NCI-H1048 (cell line): ENCODE data around the gene GNPTG.
"Not testable (repeated sequence)": the region's sequence is repeated elsewhere in the genome, so short reads cannot be mapped to it uniquely, and the experiment has no call there.

Source experiments
- DNase-seq: peaks from one replicate; lab custom pipeline; 2025; lab: John Stamatoyannopoulos, UW

Gene GNPTG

DNA sequence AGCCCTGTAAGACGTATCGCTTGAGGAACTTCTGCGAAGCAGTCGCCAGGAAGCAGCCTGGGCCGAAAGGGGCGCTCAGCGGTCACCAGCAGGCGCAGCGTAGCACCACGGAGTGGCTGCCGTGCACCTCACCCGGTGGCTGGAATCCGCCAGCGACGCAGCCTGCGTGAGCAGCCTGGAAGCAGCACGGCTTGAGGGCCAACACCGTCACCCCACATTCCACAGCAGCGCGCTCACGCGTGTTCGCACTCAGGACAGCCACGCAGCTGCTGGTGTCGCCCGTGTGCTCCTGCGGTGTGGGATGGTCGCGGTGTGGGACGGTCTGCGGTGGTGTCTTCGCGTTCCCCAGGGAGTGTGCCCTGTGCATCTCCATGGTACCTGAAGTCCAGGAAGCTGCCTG, 32.7 kb upstream of the GNPTG start:
- DNase-seq, result no peak

DNA sequence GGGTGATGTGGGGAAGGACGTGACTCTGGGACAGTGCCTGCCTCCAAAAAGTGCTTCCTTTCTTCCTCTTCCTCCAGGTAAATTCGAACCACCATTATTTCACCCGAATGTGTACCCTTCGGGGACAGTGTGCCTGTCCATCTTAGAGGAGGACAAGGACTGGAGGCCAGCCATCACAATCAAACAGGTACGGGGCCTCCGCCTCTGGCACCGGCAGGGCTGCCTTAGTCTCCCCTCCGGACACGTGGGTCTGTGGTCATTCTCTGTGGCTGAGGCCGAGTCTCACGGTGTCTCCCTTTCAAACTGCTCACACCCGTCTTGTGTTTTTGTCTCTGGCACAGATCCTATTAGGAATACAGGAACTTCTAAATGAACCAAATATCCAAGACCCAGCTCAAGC, 31.6 kb upstream of the GNPTG start:
- no peak for DNase-seq

DNA sequence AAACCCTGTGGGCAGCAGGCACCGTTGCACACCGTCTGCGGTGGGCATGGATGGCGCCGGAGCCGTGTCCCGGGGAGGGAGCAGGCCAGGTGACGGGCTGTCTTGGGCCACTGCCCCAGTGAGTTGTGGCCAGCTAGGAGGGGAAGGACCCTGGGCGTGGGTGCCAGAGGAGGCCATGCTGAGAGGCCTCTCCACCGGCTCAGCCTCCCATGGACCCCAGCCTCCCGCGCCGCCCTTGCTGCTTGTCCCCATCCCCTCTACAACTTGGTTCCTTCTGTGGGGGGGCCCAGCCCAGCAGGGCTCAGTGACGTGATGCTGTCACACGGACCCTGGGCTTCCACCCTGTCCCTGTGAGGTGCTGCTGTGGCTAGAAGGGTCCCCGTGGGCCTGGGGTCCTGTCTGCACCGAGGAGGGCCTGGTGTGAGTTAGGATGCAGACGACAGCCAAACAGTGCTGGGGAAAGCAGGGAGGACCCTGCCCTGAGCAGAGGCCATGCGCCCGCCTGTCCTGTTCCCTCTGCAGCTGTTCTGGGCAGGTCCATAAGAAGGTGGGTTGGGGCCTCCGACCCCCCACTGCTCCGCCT, 31.0 kb upstream of the GNPTG start:
- DNase-seq, result no peak

DNA sequence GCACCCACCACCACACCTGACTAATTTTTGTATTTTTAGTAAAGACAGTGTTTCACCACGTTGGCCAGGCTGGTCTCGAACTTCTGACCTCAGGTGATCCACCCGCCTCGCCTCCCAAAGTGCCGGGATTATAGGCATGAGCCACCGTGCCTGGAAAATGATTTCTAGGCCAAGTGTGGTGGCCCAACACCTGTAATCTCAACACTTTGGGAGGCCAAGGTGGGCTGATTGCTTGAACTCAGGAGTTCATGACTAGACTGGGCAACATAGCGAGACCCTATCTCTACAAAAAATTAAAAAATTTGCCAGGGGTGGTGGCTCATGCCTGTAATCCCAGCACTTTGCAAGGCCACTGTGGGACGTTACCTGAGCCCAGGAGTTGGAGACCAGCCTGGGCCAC, 29.3 kb upstream of the GNPTG start:
- no peak for DNase-seq

DNA sequence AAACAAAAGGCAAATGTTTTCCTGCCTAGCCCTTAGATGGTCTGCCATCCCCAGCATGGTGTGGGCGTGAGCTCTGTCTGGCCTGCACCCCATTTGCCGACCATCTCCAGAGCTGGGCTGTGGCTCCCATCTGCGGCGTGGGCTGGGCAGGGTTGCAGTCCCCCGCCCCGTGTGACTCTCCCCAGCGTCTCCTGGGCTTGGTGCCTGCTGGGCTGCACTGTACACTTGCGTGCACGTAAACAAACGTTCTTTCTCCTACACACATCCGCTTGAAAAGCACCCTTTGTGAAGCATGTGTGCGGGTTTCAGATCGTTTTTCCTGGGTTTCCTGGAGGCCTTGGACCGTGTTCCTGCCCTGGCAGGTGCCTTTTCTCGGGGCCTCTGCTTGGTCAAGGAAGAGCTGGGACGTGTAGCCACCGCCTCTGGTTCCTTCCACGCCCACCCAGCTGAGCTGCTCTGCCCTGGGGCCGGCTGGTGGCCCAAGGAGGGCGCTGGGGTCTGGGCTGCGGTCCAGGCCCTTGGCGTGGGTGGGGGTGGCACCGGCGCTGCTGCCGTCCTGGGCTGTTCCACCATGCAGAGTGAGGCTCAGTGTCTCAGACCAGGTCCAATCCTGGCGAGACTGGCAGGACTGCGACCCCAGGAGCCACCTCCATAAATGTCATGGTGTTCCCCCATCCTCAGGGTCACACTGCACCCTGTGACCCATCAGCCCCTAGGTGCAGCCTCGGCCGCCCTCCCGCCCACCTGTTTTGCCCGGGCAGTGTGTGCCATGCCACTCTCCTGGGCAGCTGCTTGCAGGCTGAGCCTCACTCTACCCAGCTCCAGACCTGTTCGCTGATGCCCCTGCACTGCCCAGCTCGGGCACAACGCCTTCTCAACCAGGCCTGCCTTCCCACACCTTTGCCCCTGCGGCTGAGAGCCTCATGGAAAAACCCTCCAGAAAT, 28.2 kb upstream of the GNPTG start:
- DNase-seq, result no peak

DNA sequence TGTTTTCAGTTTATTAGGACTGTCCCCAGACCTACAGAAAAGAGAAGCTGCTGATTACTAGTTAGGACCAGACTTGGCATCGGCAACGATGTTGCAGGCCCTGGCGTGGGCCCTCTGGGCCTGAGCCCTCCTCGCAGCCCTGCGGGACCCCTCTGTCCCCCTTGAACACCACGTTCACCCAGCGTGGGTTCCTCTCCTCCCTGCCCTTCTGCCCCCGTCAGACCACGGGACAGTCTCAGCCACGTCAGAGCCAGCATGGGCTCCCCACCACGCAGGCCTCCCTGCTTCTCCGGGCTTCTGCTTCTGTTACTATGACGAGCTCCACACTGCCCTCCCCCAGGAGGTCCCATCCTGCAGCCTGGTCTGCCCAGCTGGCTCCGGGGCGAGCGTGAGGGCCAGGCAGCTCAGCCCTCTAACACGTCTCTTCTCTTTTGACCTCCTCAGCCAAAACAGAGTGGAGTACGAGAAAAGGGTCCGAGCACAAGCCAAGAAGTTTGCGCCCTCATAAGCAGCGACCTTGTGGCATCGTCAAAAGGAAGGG, 27.4 kb upstream of the GNPTG start:
- no peak for DNase-seq

DNA sequence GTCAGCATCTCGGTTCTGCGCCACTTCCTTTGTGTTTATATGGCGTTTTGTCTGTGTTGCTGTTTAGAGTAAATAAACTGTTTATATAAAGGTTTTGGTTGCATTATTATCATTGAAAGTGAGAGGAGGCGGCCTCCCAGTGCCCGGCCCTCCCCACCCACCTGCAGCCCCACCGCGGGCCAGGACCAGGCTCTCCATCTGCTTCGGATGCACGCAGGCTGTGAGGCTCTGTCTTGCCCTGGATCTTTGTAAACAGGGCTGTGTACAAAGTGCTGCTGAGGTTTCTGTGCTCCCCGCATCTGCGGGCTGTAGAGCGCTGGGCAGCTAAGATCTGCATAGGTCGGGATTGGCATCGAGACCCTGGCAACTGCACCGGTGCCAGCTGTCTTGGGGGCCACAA, 26.5 kb upstream of the GNPTG start:
- no peak for DNase-seq

DNA sequence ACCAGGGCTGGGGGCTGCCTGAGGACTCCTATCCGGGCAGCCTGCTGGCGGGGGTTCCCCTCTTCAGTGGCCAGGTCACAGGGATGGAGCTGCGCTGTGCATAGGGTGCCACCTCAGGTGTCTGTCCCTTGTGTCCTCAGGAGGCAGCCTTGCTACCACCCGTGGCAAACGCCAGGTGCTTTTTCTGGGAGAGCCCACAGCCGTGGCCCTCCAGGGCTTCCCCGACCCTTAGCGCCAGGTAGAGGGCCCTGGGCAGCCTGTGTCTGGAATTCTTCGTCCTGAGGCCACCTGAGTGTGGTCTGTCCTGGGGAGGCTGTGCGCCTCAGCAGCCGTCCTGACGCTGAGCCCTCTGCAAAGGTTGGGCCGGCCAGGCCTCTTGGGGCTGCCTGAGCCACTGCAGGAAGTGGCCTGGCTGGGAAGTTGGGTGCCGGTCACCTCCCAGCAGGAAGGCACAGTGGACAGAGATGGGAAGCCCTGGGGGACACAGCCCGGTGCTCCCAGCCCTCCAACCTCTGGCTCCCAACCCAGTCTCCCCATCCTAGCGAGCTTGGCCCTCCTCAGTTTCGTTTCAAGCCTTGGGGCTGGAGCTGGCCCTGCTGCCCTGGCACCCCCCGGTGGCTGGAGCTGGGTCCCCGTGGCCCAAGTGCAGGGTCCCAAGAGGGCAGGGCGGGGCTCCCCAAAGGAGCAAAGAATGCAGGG, 25.9 kb upstream of the GNPTG start:
- DNase-seq, result no peak

DNA sequence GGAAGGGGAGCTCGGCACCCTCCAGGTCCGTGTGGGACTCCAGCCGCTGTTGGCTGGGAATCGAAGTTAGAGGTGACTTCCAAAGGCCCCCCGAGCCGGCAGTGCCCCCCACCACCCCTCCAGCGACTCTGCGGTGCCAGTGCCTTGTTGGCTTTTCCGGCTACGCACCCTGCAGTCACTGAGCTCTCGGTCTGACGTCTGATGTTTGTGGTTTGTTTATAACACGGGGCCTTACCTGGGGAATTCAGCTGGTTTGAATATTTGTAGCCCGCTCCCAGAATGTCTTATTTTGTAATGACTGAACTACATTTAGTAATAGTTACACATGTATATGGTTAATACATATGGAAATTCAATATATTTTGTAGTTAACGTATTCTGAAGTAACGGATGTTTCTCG, 25.3 kb upstream of the GNPTG start:
- no peak for DNase-seq

DNA sequence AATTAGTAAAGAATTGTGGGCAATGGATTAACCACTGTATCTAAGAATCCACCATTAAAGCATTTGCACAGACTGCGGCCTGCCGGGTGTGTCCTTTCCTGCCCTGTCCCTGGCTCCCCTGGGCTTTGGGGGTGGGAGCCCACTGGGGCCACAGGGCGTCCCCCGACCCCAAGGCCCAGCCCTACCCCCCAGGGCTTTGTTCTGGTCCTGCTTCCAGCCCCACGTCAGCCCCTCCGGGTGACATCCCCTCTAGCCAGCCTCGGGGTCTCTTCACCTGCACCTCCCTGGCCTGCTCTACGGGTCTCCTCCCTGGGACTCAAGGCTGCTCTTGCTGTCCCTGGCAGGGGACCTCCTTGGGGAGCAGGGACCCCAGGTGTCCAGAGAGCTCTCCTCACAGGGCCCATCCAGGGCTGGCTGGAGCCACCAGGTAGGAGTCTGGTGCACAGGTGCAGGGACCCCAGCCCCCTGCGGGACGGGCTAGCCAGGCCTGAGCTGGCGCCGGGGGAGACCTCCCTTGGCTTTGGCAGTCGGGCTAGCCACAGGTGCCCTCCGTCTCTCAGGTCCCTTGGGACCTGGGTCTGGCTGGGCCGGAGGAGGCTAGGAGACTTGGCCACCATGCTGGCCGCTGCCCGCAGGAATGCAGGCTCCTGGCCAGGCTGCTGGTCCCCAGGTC, 24.6 kb upstream of the GNPTG start:
- no peak for DNase-seq

DNA sequence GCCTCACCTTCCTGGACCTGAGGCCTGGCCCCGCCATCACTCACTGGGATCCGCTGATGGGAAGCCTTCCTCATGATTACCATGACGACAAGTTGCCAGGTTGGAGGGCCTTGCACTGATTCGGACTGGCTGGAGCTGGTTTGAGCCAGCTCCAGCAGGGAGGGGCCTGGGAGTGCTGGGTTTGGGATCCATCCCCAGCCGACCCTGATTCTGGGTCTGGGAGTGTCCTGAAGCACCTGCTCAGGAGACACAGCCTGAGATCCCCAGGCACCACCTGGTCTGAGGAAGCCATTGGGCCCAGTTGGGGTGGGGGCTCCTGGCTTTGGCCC, 24.1 kb upstream of the GNPTG start:
- no peak for DNase-seq

DNA sequence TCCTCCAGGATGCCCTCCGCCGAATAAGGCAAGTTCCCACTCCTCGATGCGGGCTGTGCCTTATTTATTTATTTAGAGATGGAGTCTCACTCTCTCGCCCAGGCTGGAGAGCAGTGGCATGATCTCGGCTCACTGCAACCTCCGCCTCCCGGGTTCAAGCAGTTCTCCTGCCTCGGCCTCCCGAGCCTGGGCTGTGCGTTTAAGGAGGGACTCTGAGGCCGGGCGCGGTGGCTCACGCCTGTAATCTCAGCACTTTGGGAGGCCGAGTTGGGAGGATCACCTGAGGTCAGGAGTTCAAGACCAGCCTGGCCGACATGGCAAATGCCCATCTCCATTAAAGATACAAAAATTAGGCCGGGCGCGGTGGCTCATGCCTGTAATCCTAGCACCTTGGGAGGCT, 23.6 kb upstream of the GNPTG start:
- DNase-seq, result not testable (repeated sequence)

DNA sequence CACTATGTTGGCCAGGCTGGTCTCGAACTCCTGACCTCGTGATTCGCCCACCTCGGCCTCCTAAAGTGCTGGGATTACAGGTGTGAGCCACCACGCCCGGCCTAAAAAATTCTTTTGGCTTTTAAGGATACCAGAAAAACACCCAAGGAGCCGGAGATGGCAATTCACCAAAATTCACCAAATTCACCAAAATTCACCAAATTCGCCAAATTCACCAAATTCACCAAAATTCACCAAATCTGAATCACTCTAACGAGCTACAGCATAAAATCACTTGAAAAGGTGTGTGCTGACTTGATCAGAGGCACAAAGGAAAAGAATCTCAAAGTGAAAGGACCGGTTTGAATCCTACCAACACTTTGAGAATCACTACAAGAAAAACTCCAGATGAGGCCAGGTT, 22.8 kb upstream of the GNPTG start:
- DNase-seq, result not testable (repeated sequence)

DNA sequence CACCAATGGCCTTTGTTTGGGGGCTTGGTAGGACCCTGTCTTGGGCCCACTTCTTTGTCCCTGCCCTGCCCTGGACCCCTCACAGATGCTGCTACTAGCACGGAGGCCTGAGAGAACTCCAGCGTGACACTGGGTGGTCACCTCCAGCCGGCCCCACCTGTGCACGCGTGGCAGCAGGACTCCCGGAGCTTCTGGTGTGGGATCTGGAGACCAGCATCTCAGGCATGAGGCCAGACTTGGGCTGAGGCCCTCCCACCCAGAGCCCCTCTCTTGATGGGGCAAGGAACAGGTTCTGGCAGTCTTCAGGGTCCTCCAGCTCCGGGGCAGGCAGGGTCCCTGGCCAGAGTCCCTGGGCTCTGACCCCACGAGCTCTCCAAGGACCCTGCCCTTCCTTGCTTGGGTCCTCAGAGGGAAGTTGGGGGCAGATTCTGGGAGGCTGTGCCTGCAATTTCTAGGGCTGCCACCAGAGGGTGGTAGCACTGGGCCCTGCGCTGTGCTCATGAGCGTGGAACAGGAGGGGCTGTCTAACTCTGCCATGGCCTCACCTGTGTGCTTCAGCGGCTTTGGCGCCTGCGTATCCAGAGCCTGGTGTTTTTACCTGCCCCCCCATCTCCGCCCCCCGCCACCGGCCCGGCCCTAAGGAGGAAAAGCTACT, 21.3 kb upstream of the GNPTG start:
- no peak for DNase-seq

DNA sequence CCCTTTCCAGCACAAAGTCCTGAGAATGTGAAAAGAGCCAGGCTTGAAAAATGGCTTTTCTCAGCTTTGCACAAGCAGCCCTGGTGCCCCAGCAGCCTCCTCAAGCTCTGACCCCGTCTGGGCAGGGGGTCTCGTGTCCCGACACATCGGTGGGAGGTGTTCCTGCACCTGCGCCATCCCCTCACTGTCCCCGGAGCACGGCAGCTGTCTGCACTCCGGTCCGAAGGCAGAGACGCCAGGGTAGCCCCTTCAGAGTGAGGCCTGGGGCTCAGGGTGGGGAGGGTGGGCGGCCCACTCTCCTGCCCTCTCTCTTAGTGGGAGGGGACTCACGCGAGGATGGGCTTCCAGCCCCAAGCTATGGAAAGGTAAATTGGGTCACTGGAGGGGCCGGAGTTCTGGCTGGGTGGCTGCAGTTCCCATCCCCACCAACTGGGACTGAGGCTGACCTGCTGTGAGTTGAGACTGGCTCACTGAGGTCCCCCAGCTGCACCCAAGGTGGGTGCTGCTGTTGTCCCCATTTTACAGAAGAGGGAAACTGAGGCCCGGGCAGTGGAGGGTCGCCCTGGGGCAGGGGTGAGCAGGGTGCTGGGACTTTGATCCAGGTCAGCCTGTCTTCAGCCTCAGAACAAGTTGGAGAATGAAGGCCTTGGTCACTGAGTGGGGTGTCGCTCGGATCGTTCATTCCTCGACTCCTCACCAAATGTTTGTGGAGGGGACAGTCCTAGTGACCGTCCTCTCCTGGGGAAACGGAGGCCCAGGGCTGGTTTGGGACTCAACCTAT, 20.6 kb upstream of the GNPTG start:
- no peak for DNase-seq

DNA sequence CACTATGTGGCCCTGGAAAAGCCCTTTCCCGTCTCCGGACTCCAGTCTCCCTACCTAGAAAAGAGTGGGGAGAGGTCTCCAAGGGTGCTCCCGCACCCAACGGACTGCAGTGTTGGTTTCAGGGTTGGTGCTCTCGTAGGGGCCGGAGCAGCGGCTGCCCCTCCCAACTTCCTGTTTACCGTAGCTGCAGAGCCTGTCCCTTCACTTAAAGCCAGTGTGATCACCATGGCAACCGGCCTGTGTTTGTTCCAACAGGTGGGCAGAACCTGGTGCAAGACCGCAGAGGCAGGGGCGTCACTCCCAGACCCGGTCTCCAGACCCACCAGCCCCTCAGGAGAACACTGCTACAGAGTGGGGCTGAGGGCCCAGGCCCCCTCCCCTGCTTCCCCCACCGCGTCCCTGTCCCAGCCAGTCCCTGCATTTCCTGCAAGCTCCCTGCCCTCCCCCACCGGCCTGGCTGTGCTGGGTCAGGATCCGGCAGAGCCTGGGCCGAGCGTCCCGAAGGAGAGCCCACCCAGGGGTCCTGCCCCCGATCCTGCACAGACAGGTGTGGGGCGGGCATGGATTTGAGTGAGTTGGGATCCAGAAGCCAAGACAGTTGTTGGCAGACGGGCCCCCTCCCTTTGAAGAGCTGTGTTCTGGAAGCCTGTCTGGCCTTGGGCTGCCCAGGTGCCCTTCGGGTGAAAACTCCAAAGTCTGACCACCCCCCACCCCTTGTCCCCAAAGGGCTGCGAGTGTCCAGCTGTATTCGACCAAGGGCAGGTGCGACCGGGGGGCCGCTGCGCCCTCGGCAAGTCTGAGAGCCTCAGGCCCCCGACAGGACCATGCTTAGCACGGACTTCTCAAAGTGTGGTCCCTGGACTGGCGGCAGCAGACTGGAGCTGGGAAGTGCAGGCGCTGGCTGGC, 19.8 kb upstream of the GNPTG start:
- no peak for DNase-seq

DNA sequence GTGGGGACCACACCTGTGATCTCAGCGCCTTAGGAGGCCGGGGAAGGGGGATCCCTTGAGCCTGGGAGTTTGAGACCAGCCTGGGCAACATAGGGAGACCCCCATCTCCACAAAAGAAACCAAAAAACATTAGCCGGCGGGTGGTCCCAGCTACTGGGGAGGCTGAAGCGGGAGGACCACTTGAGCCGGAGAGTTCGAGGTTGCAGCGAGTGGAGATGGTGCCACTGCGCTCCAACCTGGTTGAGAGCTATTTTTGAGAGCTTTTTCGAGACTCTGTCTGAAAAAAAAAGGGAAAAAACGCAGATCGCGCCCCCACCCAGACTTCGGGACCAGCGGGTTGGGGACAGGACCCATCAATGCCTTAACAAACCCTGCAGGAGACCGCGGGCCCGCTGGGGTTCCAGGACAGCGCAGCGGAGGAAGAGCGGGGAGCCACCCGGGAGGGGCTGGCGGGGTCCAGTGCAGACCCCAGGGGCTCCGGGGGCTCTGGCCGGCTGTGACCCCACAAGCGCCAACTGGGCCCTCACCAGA, 19.0 kb upstream of the GNPTG start:
- no peak for DNase-seq

DNA sequence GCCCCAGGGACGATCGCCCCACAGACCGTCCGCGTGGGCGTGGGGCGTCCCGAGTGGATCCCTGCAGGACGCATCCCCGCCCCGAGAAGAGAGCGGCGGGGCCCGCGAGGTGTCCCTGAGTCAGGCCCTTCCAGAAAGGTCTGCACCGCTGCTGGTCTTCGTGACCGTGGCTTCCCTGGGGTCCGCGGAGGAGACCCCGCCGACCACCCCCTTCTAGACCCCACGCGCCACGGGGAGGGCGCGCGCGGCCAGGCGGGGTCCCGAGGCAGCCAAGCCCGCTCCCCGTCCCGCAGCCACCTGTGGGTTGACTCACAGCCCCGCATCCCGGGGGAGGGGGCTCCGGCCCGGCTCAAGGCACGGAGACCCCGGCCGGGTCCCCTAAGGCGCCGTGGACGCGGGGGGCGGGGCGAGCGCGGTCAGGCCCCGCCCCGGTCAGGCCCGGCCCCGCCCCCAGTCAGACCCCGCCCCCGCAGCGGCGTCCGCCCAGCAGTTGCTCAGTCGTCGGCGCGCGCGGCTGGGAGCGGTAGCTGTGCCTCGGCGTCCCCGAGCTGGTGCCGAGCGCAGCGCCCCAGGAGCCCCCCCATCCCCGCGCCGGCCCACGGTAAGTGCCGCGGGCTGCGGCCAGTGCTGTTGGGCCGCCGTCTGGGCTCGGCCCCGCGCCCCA, 18.4 kb upstream of the GNPTG start, which contains the start of gene BAIAP3:
Gene BAIAP3 (plus strand): TSS at position 497 of the 664 bp plus-strand sequence. CDS start 4,905 bp downstream, outside the sequence.
- DNase-seq, result no peak
